GM19468 (cell line): ENCODE data around the gene FSIP1.

Experiments
- ATAC-seq: cut with Tn5 transposase; IDR thresholded peaks from one replicate; pipeline ENCODE4 v1.9.1; 2021; ENCODE audit warnings: mild to moderate bottlenecking, moderate library complexity, moderate number of reproducible peaks; ENCODE audit not compliant: unreplicated experiment; ENCODE audit errors: extremely low read depth

Gene FSIP1

DNA sequence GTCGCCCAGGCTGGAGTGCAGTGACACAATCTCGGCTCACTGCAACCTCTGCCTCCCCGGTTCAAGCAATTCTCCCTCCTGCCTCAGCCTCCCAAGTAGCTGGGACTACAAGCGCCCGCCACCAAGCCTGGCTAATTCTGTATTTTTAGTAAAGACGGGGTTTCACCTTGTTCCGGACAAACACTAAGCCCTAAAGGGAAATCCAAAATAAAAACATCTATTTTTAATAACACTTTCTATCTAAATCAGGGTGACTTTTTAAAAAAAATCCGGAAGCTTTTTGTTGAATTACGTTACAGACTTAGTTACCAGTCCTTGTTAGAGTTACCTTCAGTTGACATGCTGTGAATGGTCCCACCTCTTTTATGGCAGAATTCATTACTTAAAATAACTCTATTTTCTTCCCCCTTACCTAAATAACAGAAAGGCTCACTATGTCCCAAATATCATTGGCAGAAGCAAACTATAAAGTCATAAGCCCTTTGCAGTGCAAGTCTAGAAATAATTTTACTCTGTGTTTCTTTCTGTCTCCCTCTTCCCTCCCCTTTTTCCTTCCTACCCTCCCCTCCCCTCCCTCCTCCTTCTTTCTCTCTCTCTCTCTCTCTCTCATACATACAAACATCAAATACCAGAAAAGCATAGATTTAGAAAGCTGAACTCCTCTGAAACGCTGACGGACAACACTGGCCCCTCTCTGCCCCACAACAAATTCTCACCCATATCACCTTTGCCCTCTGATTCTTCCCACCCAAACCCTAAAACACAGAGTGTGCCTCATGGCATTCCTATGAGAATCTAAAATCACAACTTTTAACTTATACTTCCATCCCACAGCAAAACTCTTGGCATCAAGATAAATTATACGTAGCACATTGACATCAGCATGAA is 183.4 kb downstream of the FSIP1 start:
- no peak for ATAC-seq

DNA sequence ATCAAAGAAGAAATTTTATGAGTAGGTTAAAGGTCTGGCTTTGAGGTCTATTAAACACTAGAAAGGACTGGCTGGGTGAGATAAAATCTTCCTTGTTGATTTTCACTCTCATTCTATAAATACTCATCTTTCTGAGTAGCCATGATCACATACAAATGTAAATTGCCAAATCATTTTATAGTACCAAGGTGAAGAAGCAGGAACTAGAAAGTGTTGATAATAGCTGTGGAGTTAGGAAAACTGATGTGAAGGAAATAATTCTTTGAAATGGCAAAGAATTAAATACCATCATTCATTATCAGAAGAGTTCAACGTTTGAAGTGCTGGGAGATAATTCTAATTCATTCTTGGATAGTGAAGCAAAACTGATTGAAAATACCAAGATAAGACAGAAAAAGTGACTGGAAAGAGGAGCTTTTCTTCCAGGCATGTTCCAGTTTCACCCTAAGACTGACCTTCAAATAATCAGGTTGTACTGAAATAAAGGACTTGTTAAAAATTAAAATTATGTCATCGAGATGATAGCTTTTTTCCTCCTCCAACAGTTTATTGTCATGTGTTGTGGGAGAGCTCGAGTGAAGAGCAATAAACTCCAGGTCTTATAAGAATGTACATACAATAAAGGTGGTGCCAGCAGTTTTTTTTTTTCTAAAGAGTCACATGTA is 184.3 kb downstream of the FSIP1 start:
- no peak for ATAC-seq

- ATAC-seq: no peak
These were observed 184.9 kb downstream of the FSIP1 start for GRCh38 chr15:39597751-39598185.

DNA sequence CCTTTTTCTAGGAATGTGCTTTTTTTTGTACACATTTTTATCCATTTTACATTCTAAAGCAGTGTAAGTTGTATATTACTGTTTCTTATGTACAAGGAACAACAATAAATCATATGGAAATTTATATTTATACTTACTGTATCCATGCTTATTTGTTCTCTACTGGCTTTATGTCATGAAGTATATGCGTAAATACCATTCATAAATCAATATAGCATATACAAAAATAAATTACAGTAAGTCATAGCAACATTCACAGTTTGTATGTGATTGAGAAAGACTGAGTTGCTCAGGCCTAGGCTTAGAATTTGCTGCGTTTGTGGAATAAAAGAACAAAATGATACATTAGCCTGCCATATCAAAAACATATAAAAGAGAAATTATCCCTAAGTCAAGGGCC is 185.3 kb downstream of the FSIP1 start:
- ATAC-seq: no peak

DNA sequence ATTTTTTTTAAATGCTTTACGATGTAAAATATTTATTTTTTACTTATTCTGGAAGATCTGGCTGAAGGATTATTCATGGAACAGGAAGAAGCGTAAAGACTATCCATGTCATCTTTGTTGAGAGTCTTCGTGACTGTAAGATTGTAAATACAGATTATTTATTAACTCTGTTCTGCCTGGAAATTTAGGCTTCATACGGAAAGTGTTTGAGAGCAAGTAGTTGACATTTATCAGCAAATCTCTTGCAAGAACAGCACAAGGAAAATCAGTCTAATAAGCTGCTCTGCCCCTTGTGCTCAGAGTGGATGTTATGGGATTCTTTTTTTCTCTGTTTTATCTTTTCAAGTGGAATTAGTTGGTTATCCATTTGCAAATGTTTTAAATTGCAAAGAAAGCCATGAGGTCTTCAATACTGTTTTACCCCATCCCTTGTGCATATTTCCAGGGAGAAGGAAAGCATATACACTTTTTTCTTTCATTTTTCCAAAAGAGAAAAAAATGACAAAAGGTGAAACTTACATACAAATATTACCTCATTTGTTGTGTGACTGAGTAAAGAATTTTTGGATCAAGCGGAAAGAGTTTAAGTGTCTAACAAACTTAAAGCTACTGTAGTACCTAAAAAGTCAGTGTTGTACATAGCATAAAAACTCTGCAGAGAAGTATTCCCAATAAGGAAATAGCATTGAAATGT is 186.1 kb downstream of the FSIP1 start:
- ATAC-seq: no peak

DNA sequence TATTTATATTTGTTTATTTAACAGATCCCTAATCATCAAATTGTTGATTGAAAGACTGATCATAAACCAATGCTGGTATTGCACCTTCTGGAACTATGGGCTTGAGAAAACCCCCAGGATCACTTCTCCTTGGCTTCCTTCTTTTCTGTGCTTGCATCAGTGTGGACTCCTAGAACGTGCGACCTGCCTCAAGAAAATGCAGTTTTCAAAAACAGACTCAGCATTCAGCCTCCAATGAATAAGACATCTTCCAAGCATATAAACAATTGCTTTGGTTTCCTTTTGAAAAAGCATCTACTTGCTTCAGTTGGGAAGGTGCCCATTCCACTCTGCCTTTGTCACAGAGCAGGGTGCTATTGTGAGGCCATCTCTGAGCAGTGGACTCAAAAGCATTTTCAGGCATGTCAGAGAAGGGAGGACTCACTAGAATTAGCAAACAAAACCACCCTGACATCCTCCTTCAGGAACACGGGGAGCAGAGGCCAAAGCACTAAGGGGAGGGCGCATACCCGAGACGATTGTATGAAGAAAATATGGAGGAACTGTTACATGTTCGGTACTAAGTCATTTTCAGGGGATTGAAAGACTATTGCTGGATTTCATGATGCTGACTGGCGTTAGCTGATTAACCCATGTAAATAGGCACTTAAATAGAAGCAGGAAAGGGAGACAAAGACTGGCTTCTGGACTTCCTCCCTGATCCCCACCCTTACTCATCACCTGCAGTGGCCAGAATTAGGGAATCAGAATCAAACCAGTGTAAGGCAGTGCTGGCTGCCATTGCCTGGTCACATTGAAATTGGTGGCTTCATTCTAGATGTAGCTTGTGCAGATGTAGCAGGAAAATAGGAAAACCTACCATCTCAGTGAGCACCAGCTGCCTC is 187.1 kb downstream of the FSIP1 start:
- no peak for ATAC-seq

GRCh38 chr15:39594446-39595337 is 187.9 kb downstream of the FSIP1 start:
- no peak for ATAC-seq

DNA sequence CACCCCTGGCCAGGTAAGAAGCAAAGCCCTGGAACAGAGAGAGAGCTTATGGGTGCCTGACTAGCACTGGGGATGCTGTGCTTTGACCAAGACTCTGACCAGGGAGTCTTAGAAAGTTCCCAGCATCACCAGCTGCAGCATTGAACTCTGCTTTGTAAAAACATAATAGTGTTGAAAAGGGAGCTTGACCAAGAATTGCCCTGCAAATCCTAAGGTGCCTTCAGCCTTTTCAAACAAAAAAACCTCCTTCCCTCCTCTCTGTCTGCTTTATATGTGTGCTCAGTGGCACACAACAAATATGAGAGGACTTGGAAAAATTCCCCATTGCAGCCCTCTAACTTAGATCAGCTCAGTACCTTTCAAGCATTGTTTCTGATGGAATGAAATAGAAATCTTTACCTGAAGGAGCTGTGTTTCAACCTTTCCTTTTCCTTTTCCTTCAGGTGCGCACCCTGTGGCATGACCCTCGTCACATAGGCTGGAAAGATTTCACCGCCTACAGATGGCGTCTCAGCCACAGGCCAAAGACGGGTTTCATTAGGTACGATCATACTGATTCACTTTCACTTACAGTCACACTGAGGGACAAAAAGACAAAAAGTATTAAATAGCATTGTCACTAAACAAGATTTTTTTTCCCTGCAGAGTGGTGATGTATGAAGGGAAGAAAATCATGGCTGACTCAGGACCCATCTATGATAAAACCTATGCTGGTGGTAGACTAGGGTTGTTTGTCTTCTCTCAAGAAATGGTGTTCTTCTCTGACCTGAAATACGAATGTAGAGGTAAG is 188.8 kb downstream of the FSIP1 start:
- no peak for ATAC-seq

- no peak for ATAC-seq
These were observed 189.5 kb downstream of the FSIP1 start for GRCh38 chr15:39593071-39593655.

DNA sequence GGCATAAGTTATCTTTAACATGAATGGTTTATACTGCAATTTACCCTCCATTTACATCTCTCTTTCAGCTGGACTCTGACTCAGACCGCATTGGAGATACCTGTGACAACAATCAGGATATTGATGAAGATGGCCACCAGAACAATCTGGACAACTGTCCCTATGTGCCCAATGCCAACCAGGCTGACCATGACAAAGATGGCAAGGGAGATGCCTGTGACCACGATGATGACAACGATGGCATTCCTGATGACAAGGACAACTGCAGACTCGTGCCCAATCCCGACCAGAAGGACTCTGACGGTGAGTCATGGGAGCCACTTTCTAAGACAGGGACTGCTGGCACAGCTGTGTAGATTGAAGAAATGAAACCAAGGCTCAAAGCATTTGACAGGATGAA is 190.1 kb downstream of the FSIP1 start:
- ATAC-seq: no peak

DNA sequence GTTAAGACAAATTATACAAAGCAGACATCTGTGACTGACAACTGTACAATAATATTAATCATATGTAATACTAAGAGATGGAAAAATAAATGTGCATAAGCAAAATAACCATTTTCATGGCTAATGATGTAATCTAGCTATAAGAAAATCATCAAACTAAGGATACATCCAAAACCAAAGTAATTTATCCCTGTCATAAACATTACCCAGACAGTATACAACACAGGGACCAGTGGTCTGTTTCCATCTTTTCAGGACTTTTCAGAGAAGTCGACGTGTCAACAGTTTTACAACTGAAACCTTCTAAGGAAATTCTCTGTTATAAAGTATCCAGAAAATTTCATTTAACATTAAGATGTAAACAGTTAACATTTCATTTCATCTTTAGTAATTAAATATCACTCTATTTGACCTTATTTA is 190.7 kb downstream of the FSIP1 start:
- no peak for ATAC-seq

- no peak for ATAC-seq
These were observed 191.3 kb downstream of the FSIP1 start for GRCh38 chr15:39591141-39591895.

DNA sequence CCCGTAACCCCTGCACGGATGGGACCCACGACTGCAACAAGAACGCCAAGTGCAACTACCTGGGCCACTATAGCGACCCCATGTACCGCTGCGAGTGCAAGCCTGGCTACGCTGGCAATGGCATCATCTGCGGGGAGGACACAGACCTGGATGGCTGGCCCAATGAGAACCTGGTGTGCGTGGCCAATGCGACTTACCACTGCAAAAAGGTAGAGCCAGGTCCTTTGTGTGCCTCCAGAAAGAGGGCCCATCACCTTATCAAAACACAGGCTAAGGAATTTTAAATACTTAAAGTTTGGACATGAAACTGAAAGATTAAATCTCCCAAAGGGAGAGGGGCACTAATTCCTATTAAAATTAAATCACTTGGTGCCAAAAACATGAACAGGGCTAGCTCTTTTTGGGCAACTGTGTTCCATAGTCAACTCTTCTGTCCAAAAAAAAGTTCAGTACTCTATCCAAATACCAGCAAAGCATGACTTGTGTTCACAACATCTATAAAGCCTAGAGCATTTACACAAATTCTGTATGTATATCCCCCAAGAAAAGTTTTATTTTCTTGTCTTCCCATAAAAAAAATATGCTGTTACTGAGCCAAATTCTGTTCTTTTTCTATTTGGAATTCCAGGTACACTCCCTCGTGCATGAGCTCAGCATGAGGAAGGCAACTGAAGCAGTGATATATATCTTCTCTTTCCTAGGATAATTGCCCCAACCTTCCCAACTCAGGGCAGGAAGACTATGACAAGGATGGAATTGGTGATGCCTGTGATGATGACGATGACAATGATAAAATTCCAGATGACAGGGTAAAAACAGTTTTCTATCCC is 192.6 kb downstream of the FSIP1 start:
- no peak for ATAC-seq

- ATAC-seq: no peak
These were observed 193.3 kb downstream of the FSIP1 start for GRCh38 chr15:39589193-39589814.

DNA sequence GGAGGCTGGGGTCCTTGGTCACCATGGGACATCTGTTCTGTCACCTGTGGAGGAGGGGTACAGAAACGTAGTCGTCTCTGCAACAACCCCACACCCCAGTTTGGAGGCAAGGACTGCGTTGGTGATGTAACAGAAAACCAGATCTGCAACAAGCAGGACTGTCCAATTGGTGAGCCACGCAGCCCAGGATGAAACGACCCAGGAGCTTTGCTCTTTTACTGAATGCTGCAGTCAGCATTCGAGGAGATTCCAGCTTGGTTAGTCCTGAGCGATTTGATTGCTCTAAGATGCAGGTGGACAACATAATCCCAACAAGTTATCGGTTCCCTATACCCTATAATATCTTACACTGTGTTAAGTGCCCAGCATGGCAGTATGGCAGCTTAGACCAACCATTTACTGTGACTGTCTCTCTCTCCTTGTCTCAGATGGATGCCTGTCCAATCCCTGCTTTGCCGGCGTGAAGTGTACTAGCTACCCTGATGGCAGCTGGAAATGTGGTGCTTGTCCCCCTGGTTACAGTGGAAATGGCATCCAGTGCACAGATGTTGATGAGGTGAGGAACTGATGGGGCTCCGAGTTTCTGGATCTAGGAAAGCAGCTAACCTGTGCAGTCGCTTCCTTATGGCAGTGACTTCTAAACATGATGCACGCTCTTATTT is 194.0 kb downstream of the FSIP1 start:
- no peak for ATAC-seq
